Activated naive CD4-positive, alpha-beta T cell treated with anti-CD3 and anti-CD28 coated beads, Interleukin-2, amount 10 ng/mL, durations not matched to agents 7 days and 5 days (primary cell): ENCODE results near the gene FARP2.
A peak's percentile ranks its signal among the peaks of the same experiment; 100 is the strongest.
"Not testable (repeated sequence)": the region's sequence is repeated elsewhere in the genome, so short reads cannot be mapped to it uniquely, and the experiment has no call there.

ENCODE experiments used
- CTCF ChIA-PET: fragments of 350-600 bp; sonication (Branson Sonifier 250); formaldehyde crosslinking; loops from one replicate; lab custom pipeline; 2021; ENCODE audit warnings: antibody characterized with exemption; lab: Charles Lee
- DNase-seq: peaks from one replicate; pipeline ENCODE4 v3.0.0-alpha.2; 2020
- H3K27ac Mint-ChIP-seq: one replicate; pipeline ENCODE4 v1.8.0; 2021; ENCODE audit warnings: mild to moderate bottlenecking, moderate library complexity, mixed read lengths
- H3K27me3 Mint-ChIP-seq: one replicate; pipeline ENCODE4 v1.8.0; 2021; ENCODE audit warnings: mild to moderate bottlenecking, mixed read lengths
- H3K36me3 Mint-ChIP-seq: one replicate; pipeline ENCODE4 v1.8.0; 2021; ENCODE audit warnings: mixed read lengths
- H3K4me1 Mint-ChIP-seq: one replicate; pipeline ENCODE4 v1.8.0; 2021; ENCODE audit warnings: mixed read lengths
- H3K4me3 Mint-ChIP-seq: one replicate; pipeline ENCODE4 v1.8.0; 2021; ENCODE audit warnings: mild to moderate bottlenecking, moderate library complexity, mixed read lengths
- H3K9me3 Mint-ChIP-seq: one replicate; pipeline ENCODE4 v1.8.0; 2021; ENCODE audit warnings: mixed read lengths

FARP2 gene

DNA sequence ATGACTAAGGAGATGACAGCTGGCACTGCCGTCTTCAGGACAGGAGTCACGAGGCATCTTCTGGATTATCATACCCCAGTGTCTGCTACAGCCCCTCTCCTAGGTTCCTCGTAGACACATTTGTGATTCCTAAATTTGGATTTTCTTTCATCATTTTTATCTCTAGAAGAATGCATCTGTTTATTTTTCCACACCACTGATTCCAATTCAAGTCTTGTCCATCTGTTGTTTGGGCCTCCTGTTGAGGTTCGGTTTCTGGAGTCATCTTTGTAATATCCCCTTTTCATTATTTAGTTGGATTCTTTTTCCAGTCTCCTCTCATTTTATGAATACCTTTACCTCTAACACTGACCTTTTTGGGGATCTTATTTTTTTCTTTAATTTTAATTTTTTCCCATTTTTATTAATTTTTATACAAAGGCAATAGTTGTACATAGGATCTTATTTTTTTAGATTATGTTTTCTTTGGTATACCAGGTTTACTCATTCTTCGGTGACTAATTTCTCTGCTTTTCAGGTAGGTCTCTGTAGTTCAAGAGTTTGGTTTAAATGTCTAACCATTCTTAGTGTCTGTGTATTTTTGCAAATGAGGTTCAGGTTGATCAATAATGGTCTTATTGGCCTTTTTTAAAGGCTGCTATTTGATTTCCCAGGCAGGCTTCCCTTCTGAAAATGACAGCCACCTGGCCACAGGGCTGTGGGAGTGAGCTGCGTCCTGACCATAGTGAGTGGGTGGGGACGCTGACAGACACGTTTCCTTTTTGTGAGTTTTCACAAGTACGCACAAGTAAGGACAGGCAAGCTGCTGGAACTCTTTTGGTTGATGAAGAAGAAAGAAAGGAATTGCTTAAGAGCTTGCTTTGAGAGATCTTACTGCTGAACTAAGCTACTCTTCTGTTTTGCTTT lies 34.5 kb downstream of the FARP2 start:
- H3K4me3 Mint-ChIP-seq = no peak overlapping the region
- H3K9me3 Mint-ChIP-seq = no peaks in the 10 kb centered on the region
- no peaks in the 10 kb centered on the region for H3K4me1 Mint-ChIP-seq
- H3K36me3 Mint-ChIP-seq = peaks cover 3% of the 10 kb centered on the region
- no peaks in the 10 kb centered on the region for H3K27me3 Mint-ChIP-seq
- CTCF ChIA-PET = interaction anchor here (1.2 kb wide), 1 partner anchor 312 kb away, joined by 3 read pairs; no protein-coding TSS in a partner anchor
- H3K27ac Mint-ChIP-seq = no peak overlapping the region
- DNase-seq = no peak

DNA sequence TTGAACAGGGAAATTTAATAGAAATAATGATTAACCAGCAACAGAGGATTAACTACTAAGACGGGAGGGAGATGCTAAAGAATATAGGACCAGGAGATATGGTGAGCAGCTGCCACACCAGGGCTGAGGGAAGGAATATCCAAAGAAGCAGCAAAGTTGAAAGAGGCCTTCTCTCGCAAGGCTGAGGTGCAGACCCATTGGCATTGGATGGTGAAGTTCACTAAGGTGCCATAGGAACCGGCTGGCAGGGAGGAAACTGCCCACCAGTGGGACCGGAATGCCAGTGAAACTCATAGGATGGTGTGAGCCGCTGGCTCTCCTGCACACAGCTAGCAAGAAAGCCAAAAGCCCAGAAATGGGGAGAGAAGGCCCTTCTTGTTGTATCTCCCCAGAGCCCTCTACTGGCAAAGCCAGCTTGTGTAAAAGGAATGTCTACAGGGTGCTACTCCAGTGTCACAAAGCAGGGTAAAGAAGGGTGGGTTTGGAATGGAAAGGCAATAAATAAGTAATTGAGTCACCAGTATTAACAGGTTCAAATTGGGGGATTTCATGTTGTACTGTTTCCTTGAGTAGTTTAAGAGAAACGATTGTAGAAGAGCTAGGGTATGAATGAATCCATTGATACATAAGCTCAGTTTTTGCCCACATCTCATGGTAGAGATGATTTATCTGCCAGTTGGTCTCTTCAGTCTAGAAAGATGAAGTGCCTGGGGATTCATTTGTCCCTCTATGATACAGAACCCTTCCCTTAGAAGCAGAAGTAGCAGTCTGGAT lies 36.0 kb downstream of the FARP2 start:
- Mint-ChIP-seq H3K4me3 (no peak overlapping the region), H3K27ac (no peak overlapping the region), H3K36me3 (peaks cover 1% of the 10 kb centered on the region), H3K9me3 (no peaks in the 10 kb centered on the region), H3K27me3 (no peaks in the 10 kb centered on the region), H3K4me1 (no peaks in the 10 kb centered on the region)
- DNase-seq = peak; percentile 34
- CTCF ChIA-PET = interaction anchor here (0.8 to 1.2 kb wide), 5 partner anchors 18 to 478 kb away, joined by 3 read pairs; no protein-coding TSS in a partner anchor

DNA sequence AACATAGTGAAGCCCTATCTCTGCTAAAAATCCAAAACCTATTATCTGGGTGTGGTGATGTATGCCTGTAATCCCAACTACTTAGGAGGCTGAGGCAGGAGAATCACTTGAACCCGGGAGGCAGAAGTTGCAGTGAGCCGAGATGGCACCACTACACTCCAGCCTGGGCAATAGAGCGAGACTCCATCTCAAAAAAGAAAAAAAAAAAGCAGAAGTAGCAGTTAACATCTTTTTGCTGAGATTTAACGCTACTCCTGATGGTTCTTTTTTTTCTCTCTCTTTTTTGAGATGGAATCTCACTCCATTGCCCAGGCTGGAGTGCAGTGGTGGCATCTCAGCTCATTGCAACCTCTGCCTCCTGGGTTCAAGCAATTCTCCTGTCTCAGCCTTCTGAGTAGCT lies 36.7 kb downstream of the FARP2 start:
- H3K4me3 Mint-ChIP-seq, H3K9me3 Mint-ChIP-seq, H3K27ac Mint-ChIP-seq, DNase-seq, H3K27me3 Mint-ChIP-seq, H3K4me1 Mint-ChIP-seq, H3K36me3 Mint-ChIP-seq: not testable (repeated sequence)
- CTCF ChIA-PET = interaction anchor here (0.6 to 1.1 kb wide), 3 partner anchors 130 to 316 kb away, joined by 3 to 4 read pairs (median 4); no protein-coding TSS in a partner anchor

DNA sequence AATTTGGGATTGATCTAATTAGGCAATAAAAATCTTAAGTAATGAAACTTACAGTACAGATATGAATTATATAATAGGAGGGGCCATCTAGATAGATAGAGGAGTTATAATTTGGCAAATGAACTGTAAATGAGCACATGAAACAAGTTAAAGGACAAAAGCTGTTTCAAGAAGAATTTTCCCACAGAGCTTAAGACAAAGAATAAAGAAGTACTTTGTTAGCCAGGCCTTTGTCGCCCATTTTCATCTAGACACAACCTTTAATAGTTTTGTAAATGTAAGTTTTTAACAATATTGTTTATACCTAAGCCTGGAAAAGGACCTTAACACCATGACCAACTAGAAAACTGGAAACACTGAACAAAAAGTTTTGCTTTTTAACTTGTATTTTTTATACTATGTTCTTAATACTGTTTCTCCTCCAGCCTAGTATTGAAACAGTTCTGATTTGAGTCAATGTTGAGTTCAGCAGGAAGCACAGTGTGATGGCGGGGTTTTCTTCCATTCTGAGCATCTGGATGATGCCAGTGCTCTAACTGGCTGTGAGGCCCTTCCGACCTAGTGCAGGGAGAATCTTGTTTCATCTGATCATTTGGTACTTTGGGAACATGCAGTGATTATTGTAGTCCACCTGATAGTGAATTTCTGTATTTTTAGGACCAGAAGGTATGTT lies 37.6 kb downstream of the FARP2 start:
- H3K27ac Mint-ChIP-seq = no peak overlapping the region
- CTCF ChIA-PET = interaction anchor here (0.6 to 1.1 kb wide), 2 partner anchors 129 to 161 kb away, joined by 4 read pairs; no protein-coding TSS in a partner anchor
- DNase-seq = no peak
- H3K4me1 Mint-ChIP-seq = no peaks in the 10 kb centered on the region
- H3K4me3 Mint-ChIP-seq = no peak overlapping the region
- no peaks in the 10 kb centered on the region for H3K27me3 Mint-ChIP-seq
- no peaks in the 10 kb centered on the region for H3K36me3 Mint-ChIP-seq
- H3K9me3 Mint-ChIP-seq = no peaks in the 10 kb centered on the region

DNA sequence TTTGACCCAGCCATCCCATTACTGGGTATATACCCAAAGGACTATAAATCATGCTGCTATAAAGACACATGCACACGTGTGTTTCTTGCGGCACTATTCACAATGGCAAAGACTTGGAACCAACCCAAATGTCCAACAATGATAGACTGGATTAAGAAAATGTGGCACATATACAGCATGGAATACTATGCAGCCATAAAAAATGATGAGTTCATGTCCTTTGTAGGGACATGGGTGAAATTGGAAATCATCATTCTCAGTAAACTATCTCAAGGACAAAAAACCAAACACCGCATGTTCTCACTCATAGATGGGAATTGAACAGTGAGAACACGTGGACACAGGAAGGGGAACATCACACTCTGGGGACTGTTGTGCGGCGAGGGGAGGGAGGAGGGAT lies 40.7 kb downstream of the FARP2 start:
- H3K9me3 Mint-ChIP-seq, H3K27me3 Mint-ChIP-seq, H3K36me3 Mint-ChIP-seq, DNase-seq, H3K4me3 Mint-ChIP-seq, H3K27ac Mint-ChIP-seq, H3K4me1 Mint-ChIP-seq, CTCF ChIA-PET: not testable (repeated sequence)

DNA sequence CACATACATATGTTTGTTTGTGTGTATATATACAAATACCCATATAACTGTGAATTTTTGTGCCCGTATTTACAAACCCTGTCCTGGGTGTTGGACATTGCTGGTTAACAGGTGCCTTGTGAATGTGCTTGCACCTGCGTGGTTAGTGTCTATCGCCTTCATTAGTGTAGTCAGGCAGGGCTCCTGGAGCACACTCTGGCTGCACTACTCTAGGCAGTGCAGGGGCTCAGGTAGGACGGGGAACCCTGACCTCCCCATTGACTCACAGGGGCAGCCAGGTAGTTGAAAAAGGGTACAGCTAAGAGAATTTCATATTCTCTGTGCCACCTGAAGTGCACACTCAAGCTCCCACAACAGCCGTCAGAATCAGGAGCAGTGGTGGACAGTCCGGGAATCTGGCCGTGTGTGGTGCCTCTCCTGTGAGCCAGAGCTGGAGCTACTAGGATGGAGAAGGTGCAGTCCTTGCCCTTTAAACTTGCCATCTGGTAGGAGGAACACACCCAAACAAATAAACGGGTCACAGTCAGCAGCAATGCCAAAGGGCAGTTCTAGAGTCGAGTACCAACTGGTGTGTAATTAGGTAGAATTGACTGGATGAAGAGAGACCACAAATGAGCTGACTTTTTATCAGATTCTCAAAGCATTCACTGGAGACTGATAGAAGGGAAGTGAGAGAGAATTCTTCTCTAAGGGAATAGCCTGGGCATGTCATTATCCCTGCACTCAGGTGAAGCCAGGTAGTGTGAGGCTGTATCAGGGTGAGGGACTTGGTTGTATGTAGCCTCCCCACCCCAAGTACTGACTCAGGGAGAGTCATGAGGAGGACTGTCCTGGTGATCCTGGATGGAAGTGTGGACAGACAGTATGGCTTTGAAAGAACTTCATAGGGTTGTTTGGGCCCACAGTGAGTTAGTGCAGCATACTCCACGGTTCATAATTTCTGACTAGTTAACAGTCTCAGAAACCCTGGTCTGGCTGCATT lies 44.1 kb downstream of the FARP2 start:
- Mint-ChIP-seq H3K4me3 (no peak overlapping the region), H3K36me3 (no peaks in the 10 kb centered on the region), H3K9me3 (no peaks in the 10 kb centered on the region), H3K27ac (no peak overlapping the region), H3K4me1 (no peaks in the 10 kb centered on the region), H3K27me3 (no peaks in the 10 kb centered on the region)
- CTCF ChIA-PET = no interaction called here
- DNase-seq = no peak

DNA sequence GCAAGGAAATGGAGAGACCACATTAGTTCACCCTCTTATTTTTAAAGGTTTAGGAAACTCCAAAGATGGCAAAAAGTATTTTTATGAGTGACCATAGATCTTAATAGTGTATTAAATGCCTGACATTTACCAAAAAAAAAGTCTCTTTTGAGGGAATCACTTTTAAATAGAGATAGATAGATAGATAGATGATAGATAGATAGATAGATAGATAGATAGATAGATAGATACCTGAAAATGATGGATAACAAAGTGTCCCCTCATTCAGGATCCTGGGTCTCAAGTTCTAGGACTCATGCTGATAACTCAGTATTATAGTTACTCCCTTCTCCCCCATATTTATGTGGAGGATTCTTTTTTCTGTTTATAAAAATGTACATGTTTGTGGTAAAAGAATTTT lies 52.8 kb downstream of the FARP2 start:
- H3K4me3 Mint-ChIP-seq = no peak overlapping the region
- H3K36me3 Mint-ChIP-seq = peaks cover 3% of the 10 kb centered on the region
- CTCF ChIA-PET = no interaction called here
- no peak for DNase-seq
- no peaks in the 10 kb centered on the region for H3K27me3 Mint-ChIP-seq
- H3K4me1 Mint-ChIP-seq = no peaks in the 10 kb centered on the region
- no peak overlapping the region for H3K27ac Mint-ChIP-seq
- H3K9me3 Mint-ChIP-seq = no peaks in the 10 kb centered on the region

DNA sequence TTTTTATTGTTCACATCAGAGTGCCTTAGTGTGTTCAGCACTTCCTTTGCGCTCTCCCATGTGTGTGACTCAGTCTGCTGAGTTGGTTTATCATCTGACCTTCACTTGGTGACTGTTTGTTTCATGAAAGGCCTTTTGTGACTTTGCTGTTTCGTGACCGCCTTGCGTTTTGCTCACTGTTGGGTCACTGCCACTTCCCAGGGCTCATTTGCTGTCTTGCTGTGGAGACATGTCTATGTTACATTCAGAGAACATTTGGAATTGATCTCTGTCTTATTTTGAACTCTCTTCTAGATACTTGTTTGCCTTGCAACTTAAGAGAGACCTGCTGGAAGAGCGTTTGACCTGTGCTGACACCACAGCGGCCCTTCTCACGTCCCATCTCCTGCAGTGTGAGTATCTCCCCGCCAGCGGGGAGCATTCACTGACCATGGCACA lies 54.7 kb downstream of the FARP2 start:
- CTCF ChIA-PET = no interaction called here
- no peak for DNase-seq
- Mint-ChIP-seq H3K36me3 (peaks cover 3% of the 10 kb centered on the region), H3K9me3 (no peaks in the 10 kb centered on the region), H3K27ac (no peak overlapping the region), H3K4me1 (no peaks in the 10 kb centered on the region), H3K27me3 (no peaks in the 10 kb centered on the region), H3K4me3 (no peak overlapping the region)

DNA sequence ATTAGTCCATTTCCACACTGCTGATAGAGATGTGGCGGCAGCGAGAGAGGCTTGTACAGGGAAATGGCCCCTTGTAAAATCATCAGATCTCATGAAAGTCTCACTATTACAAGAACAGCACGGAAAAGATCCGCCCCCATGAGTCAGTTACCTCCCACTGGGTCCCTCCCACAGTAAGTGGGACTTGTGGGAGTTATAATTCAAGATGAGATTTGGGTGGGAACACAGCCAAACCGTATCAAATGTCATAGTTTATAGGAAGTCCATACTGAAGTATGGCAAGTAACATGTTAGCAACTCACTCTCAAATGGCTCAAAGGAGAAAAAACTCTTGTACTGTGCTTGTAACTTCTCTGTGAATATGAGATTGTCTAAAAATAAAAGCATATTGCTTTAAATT lies 56.1 kb downstream of the FARP2 start:
- Mint-ChIP-seq H3K27me3 (no peaks in the 10 kb centered on the region), H3K4me3 (no peak overlapping the region), H3K9me3 (no peaks in the 10 kb centered on the region), H3K36me3 (peaks cover 3% of the 10 kb centered on the region), H3K4me1 (no peaks in the 10 kb centered on the region), H3K27ac (no peak overlapping the region)
- DNase-seq = no peak
- CTCF ChIA-PET = no interaction called here

DNA sequence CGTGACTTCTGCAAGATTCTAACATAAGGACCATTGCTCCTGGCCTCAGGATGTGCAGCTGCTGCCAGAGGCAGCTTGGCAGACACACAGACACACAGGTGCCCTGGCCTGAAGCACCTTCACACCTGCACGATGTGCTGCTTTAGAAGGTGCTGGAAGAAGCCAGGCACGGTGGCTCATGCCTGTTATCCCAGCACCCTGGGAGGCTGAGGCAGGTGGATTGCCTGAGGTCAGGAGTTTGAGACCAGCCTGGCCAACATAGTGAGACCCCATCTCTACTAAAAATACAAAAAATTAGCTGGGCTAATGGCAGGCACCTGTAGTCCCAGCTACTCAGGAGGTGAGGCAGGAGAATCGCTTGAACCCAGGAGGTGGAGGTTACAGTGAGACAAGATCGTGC lies 57.4 kb downstream of the FARP2 start:
- H3K27me3 Mint-ChIP-seq, CTCF ChIA-PET, H3K27ac Mint-ChIP-seq, H3K9me3 Mint-ChIP-seq, H3K4me3 Mint-ChIP-seq, DNase-seq, H3K4me1 Mint-ChIP-seq, H3K36me3 Mint-ChIP-seq: not testable (repeated sequence)

DNA sequence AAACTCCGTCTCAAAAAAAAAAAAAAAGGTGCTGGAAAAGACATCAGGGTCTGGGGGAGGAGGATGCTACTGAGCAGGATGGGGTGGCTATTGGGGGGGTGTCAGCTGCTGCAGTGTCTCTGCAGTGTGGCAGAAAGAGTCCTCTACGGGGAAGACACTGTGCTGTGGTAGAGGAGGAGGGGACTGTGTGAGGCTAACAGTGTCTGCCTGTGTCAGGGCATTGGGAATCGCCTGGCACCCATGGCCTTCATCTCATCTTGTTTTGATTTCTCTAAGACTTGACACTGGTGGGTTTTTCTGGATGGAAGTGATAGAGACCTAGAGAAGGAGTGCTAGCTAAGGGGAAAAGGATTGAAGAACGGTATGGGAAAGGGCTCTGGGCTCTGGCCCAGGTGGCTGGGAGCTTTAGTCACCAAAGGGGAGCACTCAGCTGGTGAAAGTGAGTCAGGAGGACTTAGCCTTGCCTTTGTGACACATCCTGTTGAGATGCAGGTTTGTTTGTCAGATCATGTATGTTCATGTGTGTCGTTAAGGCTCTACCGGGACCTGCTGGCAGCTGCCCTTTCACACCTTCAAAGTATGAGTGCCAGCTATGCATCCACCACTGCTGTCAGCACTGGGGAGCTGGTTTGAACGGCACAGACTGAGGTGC lies 58.0 kb downstream of the FARP2 start:
- Mint-ChIP-seq H3K36me3 (peaks cover 3% of the 10 kb centered on the region), H3K27ac (no peak overlapping the region), H3K9me3 (no peaks in the 10 kb centered on the region), H3K4me1 (no peaks in the 10 kb centered on the region), H3K4me3 (no peak overlapping the region), H3K27me3 (no peaks in the 10 kb centered on the region)
- no peak for DNase-seq
- CTCF ChIA-PET = interaction anchor here (1.0 kb wide), 1 partner anchor 15 kb away, joined by 3 read pairs; no protein-coding TSS in a partner anchor

DNA sequence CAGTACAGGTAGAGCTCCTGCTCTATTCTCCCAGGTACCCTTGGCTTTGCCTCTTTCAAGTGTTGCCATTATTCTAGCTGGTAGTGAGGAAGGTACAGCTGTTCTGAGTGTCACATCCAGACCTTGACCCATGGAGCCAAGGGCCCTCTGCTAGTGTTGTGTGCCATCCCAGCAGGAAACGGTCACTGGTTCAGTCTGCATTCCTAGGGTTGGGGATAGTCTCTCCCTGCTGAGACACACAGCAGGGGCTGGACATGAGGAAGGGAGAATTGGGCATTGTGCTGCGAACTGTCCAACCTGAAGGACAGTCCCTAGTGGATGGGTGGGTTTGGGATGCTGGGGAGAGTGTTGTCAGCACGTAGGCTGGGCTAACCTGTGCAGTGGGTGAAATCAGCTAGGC lies 59.1 kb downstream of the FARP2 start:
- H3K36me3 Mint-ChIP-seq = peaks cover 3% of the 10 kb centered on the region

DNA sequence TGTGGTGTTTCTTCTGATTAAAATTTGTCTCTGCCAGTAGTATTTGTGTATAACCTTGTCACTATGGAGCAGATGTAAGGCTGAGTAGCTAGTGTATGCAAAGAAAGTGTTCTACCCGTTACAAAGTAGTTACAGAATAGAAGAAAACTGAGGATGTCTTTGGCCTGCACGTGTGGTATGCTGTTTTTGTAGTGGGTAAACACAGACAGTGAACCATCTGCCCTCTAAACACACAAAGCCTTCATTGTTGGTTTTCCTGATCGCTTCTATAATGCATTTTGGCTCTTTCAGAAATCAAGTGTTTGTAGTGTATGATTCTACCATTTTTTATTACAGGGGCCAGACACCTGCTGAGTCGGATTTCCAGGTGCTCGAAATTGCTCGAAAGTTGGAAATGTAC lies 61.5 kb downstream of the FARP2 start:
- peaks cover 4% of the 10 kb centered on the region for H3K9me3 Mint-ChIP-seq
- H3K4me3 Mint-ChIP-seq = no peak overlapping the region
- H3K36me3 Mint-ChIP-seq = peaks cover 9% of the 10 kb centered on the region
- no peak for DNase-seq
- H3K4me1 Mint-ChIP-seq = no peaks in the 10 kb centered on the region
- CTCF ChIA-PET = no interaction called here
- no peak overlapping the region for H3K27ac Mint-ChIP-seq
- H3K27me3 Mint-ChIP-seq = no peaks in the 10 kb centered on the region

More for the DNA sequence above, 59.1 kb downstream of the FARP2 start:
- CTCF ChIA-PET = interaction anchor here (1.0 kb wide), 1 partner anchor 16 kb away, joined by 3 read pairs; no protein-coding TSS in a partner anchor
- no peak overlapping the region for H3K4me3 Mint-ChIP-seq
- no peaks in the 10 kb centered on the region for H3K4me1 Mint-ChIP-seq
- H3K9me3 Mint-ChIP-seq = no peaks in the 10 kb centered on the region
- no peak for DNase-seq
- no peaks in the 10 kb centered on the region for H3K27me3 Mint-ChIP-seq
- no peak overlapping the region for H3K27ac Mint-ChIP-seq
